BE2C (cell line): ENCODE measurements around the gene MECR.
A peak's percentile ranks its signal among the peaks of the same experiment; 100 is the strongest.

Experiments
- DNase-seq: peaks from one replicate; pipeline ENCODE4 v3.0.0-alpha.2; 2020
- H3K27me3 ChIP-seq: fragments of 250-450 bp; sonication (Bioruptor Pico); 2 replicates; pipeline ENCODE4 v1.5.1; 2020; ENCODE audit warnings: mild to moderate bottlenecking
- H3K36me3 ChIP-seq: fragments of 250-450 bp; sonication (Bioruptor Pico); 2 replicates; pipeline ENCODE4 v1.5.1; 2020; ENCODE audit warnings: mild to moderate bottlenecking
- H3K4me1 ChIP-seq: fragments of 250-450 bp; sonication (Bioruptor Pico); 2 replicates; pipeline ENCODE4 v1.5.1; 2020
- H3K4me3 ChIP-seq: 2 replicates; pipeline ENCODE4 v1.5.1; 2011; ENCODE audit warnings: low read depth, low read length
- H3K9me3 ChIP-seq: fragments of 250-450 bp; sonication (Bioruptor Pico); 2 replicates; pipeline ENCODE4 v1.5.1; 2020
- TF ChIP-seq, protein P1 (sequence below): IDR thresholded peaks from 2 replicates; pipeline ENCODE4 v1.5.1; 2012; ENCODE audit warnings: mild to moderate bottlenecking, low read depth, low read length

MECR gene

DNA sequence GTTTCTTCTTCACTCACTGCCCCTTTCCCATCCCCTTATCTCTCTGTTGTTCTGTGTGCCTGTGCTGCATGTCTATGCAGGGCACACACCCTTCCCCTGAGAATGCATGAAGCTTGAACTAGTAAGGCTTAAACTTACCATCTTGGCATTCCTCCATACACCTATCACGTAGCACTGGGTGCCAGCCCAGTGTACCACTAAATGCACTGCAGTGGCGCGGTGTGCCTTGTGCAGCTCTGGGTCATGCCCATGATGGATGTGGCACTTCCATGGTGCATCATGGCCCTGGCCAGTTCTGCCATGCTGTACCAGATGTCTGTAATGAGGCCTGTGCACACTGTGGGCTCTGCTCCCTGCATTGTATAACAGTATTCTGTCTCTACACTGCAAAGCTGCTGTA, 16.3 kb upstream of the MECR start:
- H3K9me3 ChIP-seq: no peaks in the 10 kb centered on the region
- H3K36me3 ChIP-seq: no peaks in the 10 kb centered on the region
- no peak overlapping the region for H3K4me3 ChIP-seq
- H3K4me1 ChIP-seq: no peaks in the 10 kb centered on the region
- H3K27me3 ChIP-seq: no peaks in the 10 kb centered on the region
- no peak for DNase-seq
- TF ChIP-seq, protein P1, sequence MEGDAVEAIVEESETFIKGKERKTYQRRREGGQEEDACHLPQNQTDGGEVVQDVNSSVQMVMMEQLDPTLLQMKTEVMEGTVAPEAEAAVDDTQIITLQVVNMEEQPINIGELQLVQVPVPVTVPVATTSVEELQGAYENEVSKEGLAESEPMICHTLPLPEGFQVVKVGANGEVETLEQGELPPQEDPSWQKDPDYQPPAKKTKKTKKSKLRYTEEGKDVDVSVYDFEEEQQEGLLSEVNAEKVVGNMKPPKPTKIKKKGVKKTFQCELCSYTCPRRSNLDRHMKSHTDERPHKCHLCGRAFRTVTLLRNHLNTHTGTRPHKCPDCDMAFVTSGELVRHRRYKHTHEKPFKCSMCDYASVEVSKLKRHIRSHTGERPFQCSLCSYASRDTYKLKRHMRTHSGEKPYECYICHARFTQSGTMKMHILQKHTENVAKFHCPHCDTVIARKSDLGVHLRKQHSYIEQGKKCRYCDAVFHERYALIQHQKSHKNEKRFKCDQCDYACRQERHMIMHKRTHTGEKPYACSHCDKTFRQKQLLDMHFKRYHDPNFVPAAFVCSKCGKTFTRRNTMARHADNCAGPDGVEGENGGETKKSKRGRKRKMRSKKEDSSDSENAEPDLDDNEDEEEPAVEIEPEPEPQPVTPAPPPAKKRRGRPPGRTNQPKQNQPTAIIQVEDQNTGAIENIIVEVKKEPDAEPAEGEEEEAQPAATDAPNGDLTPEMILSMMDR: no peak

DNA sequence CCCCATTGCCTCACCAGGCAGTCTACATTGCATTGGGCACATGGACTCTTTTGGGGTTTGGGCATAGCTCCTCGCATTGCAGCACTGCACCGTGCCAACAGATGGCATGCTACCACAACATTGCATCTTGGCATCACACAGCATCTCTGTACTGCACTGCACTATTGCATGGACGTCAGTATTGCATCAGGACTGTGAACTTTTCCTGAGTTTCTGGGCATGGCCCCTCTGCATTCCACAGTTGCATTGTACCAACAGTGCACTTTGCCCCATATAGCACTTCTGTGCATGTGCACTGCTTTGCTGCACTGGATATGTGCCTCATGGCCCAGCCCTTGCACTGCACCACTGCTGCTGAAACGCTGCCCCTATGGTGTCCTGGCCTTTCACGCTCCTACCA, 15.1 kb upstream of the MECR start:
- TF ChIP-seq, protein P1: peak; percentile 44
- H3K36me3 ChIP-seq: no peaks in the 10 kb centered on the region
- no peak overlapping the region for H3K4me3 ChIP-seq
- DNase-seq: no peak
- no peaks in the 10 kb centered on the region for H3K27me3 ChIP-seq
- H3K9me3 ChIP-seq: no peaks in the 10 kb centered on the region
- no peaks in the 10 kb centered on the region for H3K4me1 ChIP-seq

DNA sequence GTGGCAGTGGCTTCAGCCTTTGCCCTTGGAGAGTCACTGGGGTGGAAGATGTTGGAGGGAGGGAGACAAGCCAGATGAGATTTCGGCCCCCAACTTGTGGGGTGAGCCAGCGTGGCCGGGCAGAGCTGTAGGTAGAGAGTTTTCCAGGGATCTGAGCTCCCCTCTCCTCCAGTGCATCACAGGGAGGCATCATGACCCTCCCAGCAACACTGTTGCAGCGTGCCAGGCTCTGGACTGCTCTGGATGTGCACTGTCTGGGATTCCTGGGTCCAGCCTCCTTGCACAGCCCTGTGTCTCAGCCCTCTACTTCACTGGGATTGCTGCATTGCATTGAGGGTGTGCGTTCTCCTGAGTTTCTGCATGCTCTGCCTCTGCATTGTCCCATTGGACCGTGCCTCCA, 14.5 kb upstream of the MECR start:
- H3K4me3 ChIP-seq: no peak overlapping the region
- no peaks in the 10 kb centered on the region for H3K9me3 ChIP-seq
- H3K27me3 ChIP-seq: no peaks in the 10 kb centered on the region
- no peaks in the 10 kb centered on the region for H3K4me1 ChIP-seq
- H3K36me3 ChIP-seq: no peaks in the 10 kb centered on the region
- DNase-seq: no peak
- TF ChIP-seq, protein P1: no peak

DNA sequence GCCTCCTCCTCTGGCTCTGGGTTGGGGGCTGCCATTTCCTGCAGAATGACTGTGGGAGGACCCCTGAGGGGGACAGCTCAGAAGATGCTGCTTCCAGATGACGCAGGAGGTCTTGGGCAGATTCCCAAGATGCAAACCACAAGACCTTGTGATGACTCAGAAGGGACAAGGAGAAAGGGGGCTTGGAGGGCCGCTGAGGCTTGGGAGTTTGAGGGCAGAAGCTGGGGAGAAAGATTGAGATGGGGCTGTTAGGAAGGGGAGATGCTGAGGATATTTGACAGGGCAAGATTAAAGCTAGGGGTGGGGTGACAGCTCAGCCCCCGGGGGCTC, 13.1 kb upstream of the MECR start:
- Histone ChIP-seq H3K36me3 (no peaks in the 10 kb centered on the region), H3K4me3 (no peak overlapping the region), H3K9me3 (no peaks in the 10 kb centered on the region), H3K27me3 (no peaks in the 10 kb centered on the region), H3K4me1 (peaks cover under 1% of the 10 kb centered on the region; the same call in 1 of the 2 replicates)
- no peak for DNase-seq
- TF ChIP-seq, protein P1: no peak

GRCh38 chr1:29243023-29243870, 12.5 kb upstream of the MECR start:
- DNase-seq: no peak
- H3K4me3 ChIP-seq: no peak overlapping the region
- TF ChIP-seq, protein P1: no peak
- H3K4me1 ChIP-seq: peaks cover 3% of the 10 kb centered on the region; the same call in 1 of the 2 replicates
- no peaks in the 10 kb centered on the region for H3K27me3 ChIP-seq
- no peaks in the 10 kb centered on the region for H3K36me3 ChIP-seq
- H3K9me3 ChIP-seq: no peaks in the 10 kb centered on the region

DNA sequence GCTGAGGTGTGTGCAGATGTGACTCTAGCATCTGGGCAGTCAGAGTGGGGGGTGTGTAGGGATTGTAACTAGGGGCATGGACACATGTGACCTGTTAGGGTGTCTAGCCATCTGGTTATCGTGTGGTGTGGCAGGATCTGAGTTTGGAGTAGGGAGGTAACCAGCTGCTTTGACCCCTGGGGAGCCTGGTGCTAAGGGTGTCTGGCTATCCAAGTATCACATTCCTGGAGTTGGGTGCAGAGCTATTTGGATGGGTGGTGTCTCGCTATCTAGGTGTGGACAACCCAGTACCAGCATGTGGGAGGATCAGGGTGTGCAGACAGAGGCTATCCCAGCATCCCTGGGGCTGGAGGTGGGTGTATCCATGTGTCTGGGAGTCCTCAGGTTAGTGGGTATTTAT, 10.3 kb upstream of the MECR start:
- DNase-seq: no peak
- H3K4me3 ChIP-seq: no peak overlapping the region
- no peaks in the 10 kb centered on the region for H3K36me3 ChIP-seq
- no peaks in the 10 kb centered on the region for H3K27me3 ChIP-seq
- no peaks in the 10 kb centered on the region for H3K9me3 ChIP-seq
- peaks cover 3% of the 10 kb centered on the region; the same call in 1 of the 2 replicates for H3K4me1 ChIP-seq
- TF ChIP-seq, protein P1: no peak
